ENCODE results near the gene GLI3.

Gene GLI3

DNA sequence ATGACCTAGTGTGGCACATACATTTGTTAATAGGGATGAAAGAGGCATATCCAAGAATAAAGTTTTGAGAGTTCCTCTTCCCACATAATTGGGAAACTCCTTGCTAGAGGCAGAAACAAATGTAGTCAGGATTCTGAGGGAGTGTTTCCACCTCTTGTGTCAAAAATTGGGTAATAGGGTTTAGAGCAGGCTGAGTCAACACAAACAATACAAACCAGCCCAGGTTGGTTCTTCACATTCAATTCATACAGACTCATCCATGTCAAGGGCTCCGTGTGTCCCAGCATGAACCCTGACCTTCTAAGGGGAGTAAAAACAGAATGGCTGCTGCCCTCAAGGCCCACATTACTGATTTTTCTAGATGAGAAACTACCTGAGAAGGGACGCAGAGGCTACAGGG is 75.3 kb downstream of the GLI3 start:
- H3K4me3 ChIP-seq (ENCODE audit: low read length) = no peak overlapping the region
- TF ChIP-seq, protein P1, sequence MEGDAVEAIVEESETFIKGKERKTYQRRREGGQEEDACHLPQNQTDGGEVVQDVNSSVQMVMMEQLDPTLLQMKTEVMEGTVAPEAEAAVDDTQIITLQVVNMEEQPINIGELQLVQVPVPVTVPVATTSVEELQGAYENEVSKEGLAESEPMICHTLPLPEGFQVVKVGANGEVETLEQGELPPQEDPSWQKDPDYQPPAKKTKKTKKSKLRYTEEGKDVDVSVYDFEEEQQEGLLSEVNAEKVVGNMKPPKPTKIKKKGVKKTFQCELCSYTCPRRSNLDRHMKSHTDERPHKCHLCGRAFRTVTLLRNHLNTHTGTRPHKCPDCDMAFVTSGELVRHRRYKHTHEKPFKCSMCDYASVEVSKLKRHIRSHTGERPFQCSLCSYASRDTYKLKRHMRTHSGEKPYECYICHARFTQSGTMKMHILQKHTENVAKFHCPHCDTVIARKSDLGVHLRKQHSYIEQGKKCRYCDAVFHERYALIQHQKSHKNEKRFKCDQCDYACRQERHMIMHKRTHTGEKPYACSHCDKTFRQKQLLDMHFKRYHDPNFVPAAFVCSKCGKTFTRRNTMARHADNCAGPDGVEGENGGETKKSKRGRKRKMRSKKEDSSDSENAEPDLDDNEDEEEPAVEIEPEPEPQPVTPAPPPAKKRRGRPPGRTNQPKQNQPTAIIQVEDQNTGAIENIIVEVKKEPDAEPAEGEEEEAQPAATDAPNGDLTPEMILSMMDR (IDR thresholded peaks at IDR 0.05; ENCODE audit: insufficient read depth, low read depth, low read length, missing control alignments) = no peak
- peak; percentile 94 for DNase-seq (ENCODE audit: low read depth)

DNA sequence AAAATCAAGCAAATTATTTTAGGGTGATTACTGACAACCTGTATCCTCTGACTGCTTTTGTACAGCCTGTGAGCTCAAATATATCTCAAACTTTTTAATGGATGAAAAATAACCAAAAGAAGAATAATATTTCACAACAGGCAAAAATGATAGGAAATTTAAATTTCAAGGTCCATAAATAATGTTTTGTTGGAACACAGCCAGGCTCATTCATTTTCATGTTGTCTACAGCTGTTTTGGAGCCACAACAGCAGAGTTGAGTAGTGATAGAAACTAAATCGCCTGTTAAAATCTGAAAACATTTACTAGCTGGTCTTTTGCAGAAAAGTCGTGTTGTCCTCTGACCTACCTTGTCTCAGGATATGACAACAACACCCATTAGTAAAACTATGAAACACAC is 75.9 kb downstream of the GLI3 start:
- TF ChIP-seq, protein P1 (IDR thresholded peaks at IDR 0.05; ENCODE audit: insufficient read depth, low read depth, low read length, missing control alignments) = no peak
- no peak for DNase-seq (ENCODE audit: low read depth)
- no peak overlapping the region for H3K4me3 ChIP-seq (ENCODE audit: low read length)

DNA sequence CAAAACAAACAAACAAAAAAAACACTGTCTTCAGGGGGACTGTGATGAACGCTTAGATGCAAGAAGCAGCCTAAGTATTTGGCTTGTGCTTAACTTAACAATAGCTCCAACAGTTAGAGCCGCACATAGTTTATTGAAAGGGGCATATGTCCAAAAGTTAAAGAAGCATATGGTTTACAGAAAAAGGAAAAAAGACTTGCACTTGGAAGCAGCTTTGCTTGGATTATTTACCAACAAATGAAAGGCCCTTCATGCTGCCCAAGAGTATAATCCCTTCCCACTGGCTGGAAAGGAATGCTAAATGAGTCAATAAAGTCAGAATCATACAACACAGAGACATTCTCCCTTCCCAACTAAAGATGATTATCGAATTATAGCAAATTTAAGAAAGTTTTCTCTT is 77.9 kb downstream of the GLI3 start:
- TF ChIP-seq, protein P1 (IDR thresholded peaks at IDR 0.05; ENCODE audit: insufficient read depth, low read depth, low read length, missing control alignments) = no peak
- no peak for DNase-seq (ENCODE audit: low read depth)
- no peak overlapping the region for H3K4me3 ChIP-seq (ENCODE audit: low read length)

DNA sequence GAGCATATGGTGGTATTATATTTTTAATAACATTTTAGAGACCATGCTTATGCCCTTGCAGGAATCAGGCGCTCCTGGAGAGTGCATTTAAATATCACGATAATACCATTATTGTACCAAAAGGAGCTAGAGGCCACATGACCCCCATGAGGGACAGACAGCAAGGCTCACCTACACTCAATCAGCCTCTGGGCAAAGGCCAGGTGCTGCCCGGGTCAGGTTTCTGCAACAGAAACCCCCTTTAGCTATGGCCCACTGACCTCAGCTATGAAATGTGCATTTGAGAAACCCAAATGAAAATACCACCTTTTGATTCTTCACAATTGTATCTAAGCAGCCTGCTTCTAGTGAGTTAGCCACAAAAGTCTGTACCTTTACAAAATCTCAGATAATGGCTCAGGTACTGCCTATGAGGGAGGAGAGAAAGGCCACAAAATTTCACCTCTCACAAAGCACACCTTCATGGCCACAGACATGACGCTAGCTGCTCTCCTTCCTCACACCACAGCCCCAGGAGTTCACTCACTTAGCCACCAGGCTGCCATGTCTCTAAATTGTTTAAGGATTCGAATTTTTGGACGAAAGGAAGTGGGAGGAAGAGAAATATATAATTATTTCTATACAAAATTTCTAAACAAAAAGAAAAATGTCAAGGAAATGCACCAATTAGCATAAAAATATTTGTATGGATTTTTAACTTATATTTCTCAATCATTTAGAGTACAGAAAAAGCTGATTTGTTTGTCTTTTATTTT is 79.9 kb downstream of the GLI3 start:
- no peak for DNase-seq (ENCODE audit: low read depth)
- TF ChIP-seq, protein P1 (IDR thresholded peaks at IDR 0.05; ENCODE audit: insufficient read depth, low read depth, low read length, missing control alignments) = no peak
- H3K4me3 ChIP-seq (ENCODE audit: low read length) = no peak overlapping the region

DNA sequence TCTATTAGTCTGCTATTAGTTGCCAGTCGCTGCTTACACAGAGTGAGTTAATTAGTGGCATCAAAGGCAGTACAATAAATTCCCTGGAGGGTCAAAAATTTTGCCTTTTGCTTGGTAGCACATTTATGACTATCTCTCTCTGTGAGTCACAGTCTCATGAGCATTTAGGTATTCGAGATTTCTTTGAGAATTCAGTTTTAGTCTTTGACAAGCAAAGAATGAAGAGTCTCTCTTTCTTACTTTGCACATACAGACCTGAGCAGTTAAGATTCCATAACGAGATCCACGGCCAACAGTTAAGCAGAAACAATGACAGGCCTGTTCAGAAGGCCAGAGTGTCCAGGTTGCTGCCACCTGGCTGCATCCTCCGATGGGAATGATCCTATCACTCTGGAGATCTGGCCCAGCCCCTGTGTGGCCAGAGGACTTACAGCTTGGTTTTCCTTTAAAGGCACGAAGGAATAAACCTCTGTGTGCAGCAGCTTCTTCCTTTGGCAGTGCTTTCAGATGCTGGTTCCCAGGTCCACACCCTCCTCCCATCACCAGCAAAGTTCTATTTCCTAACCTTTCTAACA is 80.6 kb downstream of the GLI3 start:
- TF ChIP-seq, protein P1 (IDR thresholded peaks at IDR 0.05; ENCODE audit: insufficient read depth, low read depth, low read length, missing control alignments) = no peak
- DNase-seq (ENCODE audit: low read depth) = peak; percentile 42
- no peak overlapping the region for H3K4me3 ChIP-seq (ENCODE audit: low read length)

DNA sequence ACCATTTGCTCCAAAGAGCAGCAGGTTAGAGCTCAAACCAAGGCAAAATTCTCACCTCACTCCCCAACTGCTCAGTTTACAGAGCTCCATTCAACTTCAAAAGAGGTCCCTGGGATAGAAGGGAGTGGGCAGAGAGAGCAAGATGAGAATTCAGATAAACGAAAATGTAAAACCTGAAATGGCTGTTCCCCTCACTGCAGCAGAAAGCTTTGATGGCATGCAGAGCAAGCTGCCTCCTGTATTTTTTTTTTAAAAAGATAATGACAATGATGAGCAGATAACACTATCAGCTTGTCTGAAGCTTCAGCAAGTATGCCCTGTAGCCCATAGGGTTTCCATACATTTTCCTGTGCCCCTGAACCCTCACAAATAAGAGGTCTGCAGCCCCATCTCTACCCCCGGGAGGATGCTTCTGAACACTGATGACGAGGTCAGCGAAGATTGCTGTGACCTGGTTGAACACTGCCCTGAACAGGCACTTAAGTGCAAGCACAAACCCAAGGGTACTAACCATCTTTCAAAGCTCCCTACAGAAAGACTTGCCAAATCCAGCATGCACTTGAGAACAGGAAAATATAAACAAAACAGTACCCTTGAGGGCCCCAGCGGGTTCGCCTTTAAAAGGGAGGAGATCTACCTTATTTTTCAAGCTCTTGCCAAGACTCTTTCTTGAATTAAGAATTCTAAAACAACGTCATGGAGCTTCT is 81.3 kb downstream of the GLI3 start:
- no peak for DNase-seq (ENCODE audit: low read depth)
- H3K4me3 ChIP-seq (ENCODE audit: low read length) = no peak overlapping the region
- TF ChIP-seq, protein P1 (IDR thresholded peaks at IDR 0.05; ENCODE audit: insufficient read depth, low read depth, low read length, missing control alignments) = no peak
